ENCODE measurements around the gene FABP1.

DNA sequence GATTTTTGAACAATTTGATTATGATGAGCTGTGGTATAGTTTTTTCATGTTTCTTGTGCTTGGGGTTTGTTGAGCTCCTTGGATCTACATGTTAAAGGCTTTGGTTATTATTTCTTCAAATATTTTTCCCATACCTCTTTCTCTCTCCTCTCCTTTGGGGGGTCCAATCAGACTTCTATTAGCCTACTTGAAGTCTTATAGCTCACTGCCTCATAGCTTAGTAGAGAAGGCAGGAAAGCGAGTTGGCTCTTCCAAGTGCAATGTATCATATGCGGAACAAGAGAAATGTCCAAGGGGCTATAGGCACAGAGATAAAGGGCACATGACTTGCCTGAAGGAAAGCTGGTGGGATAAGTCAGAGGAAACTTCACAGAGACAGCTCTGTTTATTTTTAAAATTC, 14.1 kb upstream of the FABP1 start:
- TF ChIP-seq TAF1 (IDR thresholded peaks at IDR 0.05; ENCODE audit: low read depth, low read length) (no peak), POU2F2 (IDR thresholded peaks at IDR 0.05; ENCODE audit: low read depth, low read length) (no peak)

All from GM12891 (cell line).